GM23338 (cell line): ENCODE measurements around the gene ITSN2. TPM values are rescaled to one million over a fixed set of nuclear protein-coding genes. Genes with fewer than 3 reads are reported as not detected.
A peak's percentile ranks its signal among the peaks of the same experiment; 100 is the strongest.

Experiments
- ATAC-seq: fragments of 200-7000 bp; cut with Tn5 transposase; 3 replicates; pipeline ENCODE4 v1.9.1; 2020
- DNase-seq: peaks from one replicate; pipeline ENCODE4 v3.0.0-alpha.2; 2015; ENCODE audit warnings: low spot score
- H2AFZ ChIP-seq: fragments of 200-600 bp; sonication (generic); 2 replicates; pipeline ENCODE4 v1.8.0; 2016; ENCODE audit warnings: antibody characterized with exemption, mild to moderate bottlenecking, moderate library complexity
- H3F3A ChIP-seq: fragments of 200-600 bp; sonication (generic); replicated peaks from 2 replicates; pipeline ENCODE4 v1.8.0; 2017; ENCODE audit warnings: antibody characterized with exemption, mixed run types, low read depth
- H3K27ac ChIP-seq: fragments of 200-600 bp; sonication (generic); 2 replicates; pipeline ENCODE4 v1.6.1; 2016; ENCODE audit warnings: low read depth
- H3K27me3 ChIP-seq: fragments of 200-600 bp; sonication (generic); 2 replicates; pipeline ENCODE4 v1.8.0; 2016; ENCODE audit warnings: mild to moderate bottlenecking, mixed run types, moderate library complexity; ENCODE audit not compliant: insufficient read depth
- H3K36me3 ChIP-seq: fragments of 200-600 bp; sonication (generic); 2 replicates; pipeline ENCODE4 v1.8.0; 2016; ENCODE audit warnings: mild to moderate bottlenecking; ENCODE audit not compliant: insufficient read depth
- H3K4me1 ChIP-seq: fragments of 200-600 bp; sonication (generic); 2 replicates; pipeline ENCODE4 v1.8.0; 2016; ENCODE audit warnings: mild to moderate bottlenecking, moderate library complexity; ENCODE audit not compliant: insufficient read depth
- H3K4me2 ChIP-seq: fragments of 200-600 bp; sonication (generic); 2 replicates; pipeline ENCODE4 v1.7.1; 2017; ENCODE audit warnings: mixed run types
- H3K4me3 ChIP-seq: fragments of 200-600 bp; sonication (generic); 2 replicates; pipeline ENCODE4 v1.6.1; 2016; ENCODE audit warnings: mixed run types
- H3K79me2 ChIP-seq: fragments of 200-600 bp; sonication (generic); replicated peaks from 2 replicates; pipeline ENCODE4 v1.8.0; 2017; ENCODE audit warnings: mild to moderate bottlenecking; ENCODE audit not compliant: insufficient read depth
- H3K9me2 ChIP-seq: fragments of 200-600 bp; sonication (generic); 2 replicates; pipeline ENCODE4 v1.8.0; 2017; ENCODE audit not compliant: insufficient read depth
- H4K20me1 ChIP-seq: fragments of 200-600 bp; sonication (generic); replicated peaks from 2 replicates; pipeline ENCODE4 v1.8.0; 2017; ENCODE audit warnings: mild to moderate bottlenecking; ENCODE audit not compliant: insufficient read depth
- H3K27ac Mint-ChIP-seq: 2 replicates; pipeline ENCODE4 v1.8.0; 2020; ENCODE audit warnings: inconsistent platforms, mild to moderate bottlenecking, moderate library complexity, mixed read lengths
- H3K27me3 Mint-ChIP-seq: 3 replicates; pipeline ENCODE4 v1.8.0; 2022; ENCODE audit warnings: low read depth, mild to moderate bottlenecking, moderate library complexity, mixed read lengths, inconsistent platforms; ENCODE audit not compliant: insufficient read depth, poor library complexity
- H3K36me3 Mint-ChIP-seq: 3 replicates; pipeline ENCODE4 v1.8.0; 2021; ENCODE audit warnings: low read depth, mild to moderate bottlenecking, inconsistent platforms, moderate library complexity, mixed read lengths
- H3K4me1 Mint-ChIP-seq: 3 replicates; pipeline ENCODE4 v1.8.0; 2020; ENCODE audit warnings: mild to moderate bottlenecking, inconsistent platforms, mixed read lengths
- H3K4me3 Mint-ChIP-seq: 3 replicates; pipeline ENCODE4 v1.8.0; 2021; ENCODE audit warnings: moderate library complexity, mild to moderate bottlenecking, inconsistent platforms, mixed read lengths
- H3K9me3 Mint-ChIP-seq: 3 replicates; pipeline ENCODE4 v1.8.0; 2020; ENCODE audit warnings: moderate library complexity, mild to moderate bottlenecking, inconsistent platforms, mixed read lengths
- CTCF ChIP-seq, 2 experiments: fragments of 200-600 bp in 1 of 2; sonication (generic) in 1 of 2; conservative IDR thresholded peaks; 2 replicates each; pipeline versions ENCODE4 v1.5.1 to v1.6.1; 2016 to 2017; ENCODE audit warnings: antibody characterized with exemption in 2 of 2, low read depth in 2 of 2, mild to moderate bottlenecking in 2 of 2, moderate library complexity in 1 of 2
- EZH2 ChIP-seq: fragments of 200-600 bp; sonication (generic); IDR thresholded peaks from one replicate; pipeline ENCODE4 v1.8.0; 2017; ENCODE audit warnings: antibody characterized with exemption, mild to moderate bottlenecking, low read depth; ENCODE audit not compliant: unreplicated experiment
- REST ChIP-seq: IDR thresholded peaks from one replicate; pipeline ENCODE4 v1.6.1; 2018; ENCODE audit warnings: antibody characterized with exemption; ENCODE audit not compliant: unreplicated experiment
- STAT1 ChIP-seq: IDR thresholded peaks from one replicate; pipeline ENCODE4 v1.6.1; 2016; ENCODE audit warnings: antibody characterized with exemption; ENCODE audit not compliant: unreplicated experiment
- ZNF331 ChIP-seq: fragments of 250-450 bp; sonication (Bioruptor Pico); IDR thresholded peaks from 2 replicates; pipeline ENCODE4 v1.5.0; 2020; ENCODE audit warnings: low read depth, mild to moderate bottlenecking, moderate library complexity
- polyA plus RNA-seq: library from polyadenylated mRNA; unstranded; fragments of >200 nt; fragmentation: Nextera tagmentation; extraction: Ambion mirVana; gene quantifications from 2 replicates; pipeline ENCODE4 v1.2.1, GENCODE V29; 2016
- total RNA-seq: library from RNA; depleted of rRNA; stranded (reverse); fragments of >200 nt; shearing (Covaris generic); gene quantifications from 2 replicates; pipeline ENCODE4 v1.2.3, GENCODE V29; 2014

ITSN2 gene
- total and polyA plus RNA-seq, 2 experiments from 2014 or later = 17.1 to 17.8 TPM

- no peak for TF ChIP-seq EZH2
- TF ChIP-seq STAT1 = no peak
- TF ChIP-seq REST = no peak
These were observed 191.3 kb downstream of the ITSN2 start (continued) for GRCh38 chr2:24169023-24169422.

GRCh38 chr2:24164416-24164973 is 195.8 kb downstream of the ITSN2 start:
- Histone ChIP-seq H3K9me2 (no peaks in the 10 kb centered on the region), H3K27ac (no peak overlapping the region), H3F3A (no peaks in the 10 kb centered on the region), H4K20me1 (no peaks in the 10 kb centered on the region), H3K4me2 (no peak overlapping the region), H2AFZ (peak overlapping the region; percentile 39), H3K36me3 (no peaks in the 10 kb centered on the region), H3K27me3 (no peaks in the 10 kb centered on the region), H3K79me2 (no peaks in the 10 kb centered on the region), H3K4me1 (no peaks in the 10 kb centered on the region; the same call in 1 of the 2 replicates), H3K4me3 (no peak overlapping the region)
- Mint-ChIP-seq H3K9me3 (peaks cover 10% of the 10 kb centered on the region; the same call in 2 of the 3 replicates), H3K27ac (no peak overlapping the region), H3K36me3 (peaks cover 11% of the 10 kb centered on the region; the same call in 2 of the 3 replicates), H3K27me3 (peaks cover 10% of the 10 kb centered on the region), H3K4me3 (no peak overlapping the region; the same call in 2 of the 3 replicates), H3K4me1 (peaks cover 10% of the 10 kb centered on the region; the same call in 2 of the 3 replicates)
- DNase-seq (peak; percentile 81), ATAC-seq (peak; percentile 93)
- no peak for TF ChIP-seq ZNF331
- peak; percentile 73 to 91 for TF ChIP-seq CTCF (conservative IDR thresholded peaks at IDR 0.05; ENCODE audit: low read depth in 2 of 2)
- no peak for TF ChIP-seq REST
